Neuronal stem cell (in vitro differentiated cells): ENCODE data around the gene CCDC91.

Source experiments
- DNase-seq: peaks from one replicate; pipeline ENCODE4 v3.0.0-alpha.2; 2013; ENCODE audit warnings: low spot score
- H2AFZ ChIP-seq: one replicate; pipeline ENCODE4 v1.6.1; 2013; ENCODE audit warnings: mild to moderate bottlenecking, low read length, inconsistent platforms
- H2AK5ac ChIP-seq: 2 replicates; pipeline ENCODE4 v1.6.1; 2013; ENCODE audit warnings: low read depth, mild to moderate bottlenecking, inconsistent platforms, low read length, moderate library complexity, mixed read lengths
- H2BK120ac ChIP-seq: 2 replicates; pipeline ENCODE4 v1.6.1; 2013; ENCODE audit warnings: low read depth, mild to moderate bottlenecking, inconsistent platforms, low read length, moderate library complexity, mixed read lengths
- H2BK12ac ChIP-seq: one replicate; pipeline ENCODE4 v1.6.1; 2013; ENCODE audit warnings: low read length, inconsistent platforms
- H2BK15ac ChIP-seq: 2 replicates; pipeline ENCODE4 v1.6.1; 2013; ENCODE audit warnings: mild to moderate bottlenecking, low read length, inconsistent platforms, mixed read lengths
- H2BK5ac ChIP-seq: one replicate; pipeline ENCODE4 v1.6.1; 2013; ENCODE audit warnings: inconsistent platforms, mild to moderate bottlenecking, low read length, moderate library complexity
- H3K14ac ChIP-seq: one replicate; pipeline ENCODE4 v1.6.1; 2013; ENCODE audit warnings: low read length, inconsistent platforms
- H3K18ac ChIP-seq: 2 replicates; pipeline ENCODE4 v1.6.1; 2013; ENCODE audit warnings: low read length, inconsistent platforms
- H3K23ac ChIP-seq: 2 replicates; pipeline ENCODE4 v1.6.1; 2013; ENCODE audit warnings: low read depth, mild to moderate bottlenecking, mixed read lengths, low read length, inconsistent platforms; ENCODE audit not compliant: poor library complexity
- H3K27ac ChIP-seq: replicated peaks from 3 replicates; pipeline ENCODE4 v1.5.1; 2013; ENCODE audit warnings: low read length, inconsistent platforms
- H3K27me3 ChIP-seq, 3 experiments: 2 replicates each; pipeline ENCODE4 v1.6.1; 2013; ENCODE audit warnings: low read length in 3 of 3, mild to moderate bottlenecking in 2 of 3, inconsistent platforms in 1 of 3, low read depth in 1 of 3, mixed read lengths in 1 of 3, moderate library complexity in 1 of 3; ENCODE audit not compliant: control insufficient read depth in 3 of 3, insufficient read depth in 3 of 3
- H3K36me3 ChIP-seq, 2 donors: replicated peaks in 1 of 2; 2 replicates each; pipeline ENCODE4 v1.6.1; 2013; ENCODE audit warnings: low read length in 2 of 2; ENCODE audit not compliant: control insufficient read depth in 2 of 2, insufficient read depth in 2 of 2
- H3K4ac ChIP-seq: 2 replicates; pipeline ENCODE4 v1.6.1; 2013; ENCODE audit warnings: inconsistent platforms, mild to moderate bottlenecking, low read length, moderate library complexity
- H3K4me1 ChIP-seq, 2 donors: 1 replicate in 1 of 2; 2 replicates in 1 of 2; pipeline ENCODE4 v1.6.1; 2013; ENCODE audit warnings: low read length in 2 of 2, low read depth in 1 of 2; ENCODE audit not compliant: control insufficient read depth in 2 of 2, insufficient read depth in 1 of 2
- H3K4me2 ChIP-seq: one replicate; pipeline ENCODE4 v1.6.1; 2013; ENCODE audit warnings: mild to moderate bottlenecking, low read length, inconsistent platforms; ENCODE audit not compliant: insufficient read depth, poor library complexity, severe bottlenecking
- H3K4me3 ChIP-seq, 2 donors: 2 replicates each; pipeline ENCODE4 v1.5.1; 2013; ENCODE audit warnings: low read length in 2 of 2, mild to moderate bottlenecking in 2 of 2, inconsistent platforms in 1 of 2, moderate library complexity in 1 of 2
- H3K79me1 ChIP-seq: one replicate; pipeline ENCODE4 v1.6.1; 2013; ENCODE audit warnings: low read depth, mild to moderate bottlenecking, inconsistent platforms, low read length, moderate library complexity
- H3K9ac ChIP-seq: one replicate; pipeline ENCODE4 v1.6.1; 2013; ENCODE audit warnings: mild to moderate bottlenecking, low read depth, low read length, inconsistent platforms; ENCODE audit not compliant: poor library complexity
- H3K9me3 ChIP-seq, 2 donors: replicated peaks in 1 of 2; 2 replicates each; pipeline versions ENCODE3 to v1.6.1; 2013; ENCODE audit warnings: low read length in 2 of 2, mild to moderate bottlenecking in 2 of 2, inconsistent platforms in 1 of 2, low read depth in 1 of 2, mixed read lengths in 1 of 2, moderate library complexity in 1 of 2; ENCODE audit not compliant: control insufficient read depth in 2 of 2, insufficient read depth in 1 of 2
- H4K8ac ChIP-seq: one replicate; pipeline ENCODE4 v1.6.1; 2013; ENCODE audit warnings: low read depth, mild to moderate bottlenecking, inconsistent platforms, low read length, moderate library complexity
- H4K91ac ChIP-seq: one replicate; pipeline ENCODE4 v1.6.1; 2013; ENCODE audit warnings: low read length, low read depth, mild to moderate bottlenecking, inconsistent platforms; ENCODE audit not compliant: poor library complexity
- WGBS, 2 donors: extraction: QIAGEN DNeasy Blood & Tissue Kit; methylation state at CpG; one replicate each; pipeline ENCODE4 v1.1.7; 2013; ENCODE audit warnings: missing lambda C conversion rate in 2 of 2, mixed read lengths in 1 of 2; ENCODE audit not compliant: insufficient read length in 2 of 2, insufficient replicate concordance in 1 of 2; ENCODE audit errors: extremely low coverage in 2 of 2; 5-methylcytosine and 5-hydroxymethylcytosine counted together

Gene CCDC91

GRCh38 chr12:28178775-28179174, 11.5 kb upstream of the CCDC91 start:
- Histone ChIP-seq H3K23ac (no peak overlapping the region), H2BK15ac (no peak overlapping the region)

GRCh38 chr12:28180786-28181185, 9.5 kb upstream of the CCDC91 start:
- Histone ChIP-seq H2BK120ac (no peak overlapping the region), H2BK12ac (no peak overlapping the region), H3K4me2 (no peak overlapping the region), H3K36me3 (no peaks in the 10 kb centered on the region), H3K4me1 (no peaks in the 10 kb centered on the region), H2BK5ac (no peak overlapping the region), H4K91ac (no peak overlapping the region), H3K27ac (no peak overlapping the region), H3K14ac (no peak overlapping the region), H4K8ac (no peak overlapping the region), H3K23ac (no peak overlapping the region), H2AK5ac (no peak overlapping the region), H3K27me3 (no peaks in the 10 kb centered on the region), H3K9ac (no peak overlapping the region), H3K9me3 (no peaks in the 10 kb centered on the region), H2AFZ (no peak overlapping the region), H3K79me1 (no peaks in the 10 kb centered on the region), H3K4me3 (no peak overlapping the region), H3K18ac (no peak overlapping the region), H3K4ac (no peak overlapping the region), H2BK15ac (no peak overlapping the region)
- DNase-seq, result no peak
- no CpG with 5 or more reads among the region's 3 CpGs for WGBS, 2 donors

More at GRCh38 chr12:28178775-28179174, 11.5 kb upstream of the CCDC91 start:
- no peak overlapping the region for H3K18ac ChIP-seq
- no peaks in the 10 kb centered on the region for H3K27me3 ChIP-seq
- H2BK120ac ChIP-seq, result no peak overlapping the region
- no peak overlapping the region for H3K14ac ChIP-seq
- H3K4ac ChIP-seq, result no peak overlapping the region
- no peak overlapping the region for H4K8ac ChIP-seq
- H4K91ac ChIP-seq, result no peak overlapping the region
- no peaks in the 10 kb centered on the region for H3K36me3 ChIP-seq
- H3K9ac ChIP-seq, result no peak overlapping the region
- H2AK5ac ChIP-seq, result no peak overlapping the region
- H3K27ac ChIP-seq, result no peak overlapping the region
- H2BK5ac ChIP-seq, result no peak overlapping the region
- H2AFZ ChIP-seq, result no peak overlapping the region
- no peak overlapping the region for H3K4me2 ChIP-seq
- H3K9me3 ChIP-seq, result no peaks in the 10 kb centered on the region
- H3K79me1 ChIP-seq, result no peaks in the 10 kb centered on the region
- H2BK12ac ChIP-seq, result no peak overlapping the region
- no peak overlapping the region for H3K4me3 ChIP-seq
- DNase-seq, result no peak
- no peaks in the 10 kb centered on the region for H3K4me1 ChIP-seq
- WGBS, 2 donors, result no CpG with 5 or more reads among the region's 7 CpGs

GRCh38 chr12:28184375-28184774, 5.9 kb upstream of the CCDC91 start:
- no peaks in the 10 kb centered on the region for H3K9me3 ChIP-seq
- no peaks in the 10 kb centered on the region for H3K79me1 ChIP-seq
- WGBS, 2 donors, result no CpG with 5 or more reads among the region's 1 CpG
- no peak overlapping the region for H4K8ac ChIP-seq
- no peaks in the 10 kb centered on the region for H3K27me3 ChIP-seq
- H3K4me1 ChIP-seq, result no peaks in the 10 kb centered on the region
- H4K91ac ChIP-seq, result no peak overlapping the region
- no peak for DNase-seq
- H2BK15ac ChIP-seq, result no peak overlapping the region
- no peak overlapping the region for H2BK5ac ChIP-seq
- no peak overlapping the region for H2AK5ac ChIP-seq
- H3K9ac ChIP-seq, result no peak overlapping the region
- no peak overlapping the region for H3K27ac ChIP-seq
- no peaks in the 10 kb centered on the region for H3K36me3 ChIP-seq
- H2AFZ ChIP-seq, result no peak overlapping the region
- H2BK120ac ChIP-seq, result no peak overlapping the region
- no peak overlapping the region for H3K4ac ChIP-seq
- H3K18ac ChIP-seq, result no peak overlapping the region
- no peak overlapping the region for H3K4me2 ChIP-seq
- no peak overlapping the region for H3K14ac ChIP-seq
- H3K23ac ChIP-seq, result no peak overlapping the region
- H2BK12ac ChIP-seq, result no peak overlapping the region
- no peak overlapping the region for H3K4me3 ChIP-seq

GRCh38 chr12:28186500-28186899, 3.8 kb upstream of the CCDC91 start:
- Histone ChIP-seq H3K14ac (no peak overlapping the region), H3K9ac (no peak overlapping the region), H3K27me3 (no peaks in the 10 kb centered on the region), H3K79me1 (peaks cover 3% of the 10 kb centered on the region), H2BK5ac (no peak overlapping the region), H3K4me3 (no peak overlapping the region), H3K4ac (no peak overlapping the region), H2BK15ac (no peak overlapping the region), H2AK5ac (no peak overlapping the region), H3K27ac (no peak overlapping the region), H3K4me2 (no peak overlapping the region), H4K8ac (no peak overlapping the region), H3K23ac (no peak overlapping the region), H2BK12ac (no peak overlapping the region), H3K9me3 (no peaks in the 10 kb centered on the region), H3K18ac (no peak overlapping the region), H2BK120ac (no peak overlapping the region), H3K4me1 (peaks cover 0 to 2% of the 10 kb centered on the region in 2 donors), H3K36me3 (no peaks in the 10 kb centered on the region), H2AFZ (no peak overlapping the region), H4K91ac (no peak overlapping the region)
- DNase-seq, result no peak
- no CpG with 5 or more reads among the region's 2 CpGs for WGBS, 2 donors
